ENCODE measurements around the gene TBC1D12.

The TBC1D12 gene

DNA sequence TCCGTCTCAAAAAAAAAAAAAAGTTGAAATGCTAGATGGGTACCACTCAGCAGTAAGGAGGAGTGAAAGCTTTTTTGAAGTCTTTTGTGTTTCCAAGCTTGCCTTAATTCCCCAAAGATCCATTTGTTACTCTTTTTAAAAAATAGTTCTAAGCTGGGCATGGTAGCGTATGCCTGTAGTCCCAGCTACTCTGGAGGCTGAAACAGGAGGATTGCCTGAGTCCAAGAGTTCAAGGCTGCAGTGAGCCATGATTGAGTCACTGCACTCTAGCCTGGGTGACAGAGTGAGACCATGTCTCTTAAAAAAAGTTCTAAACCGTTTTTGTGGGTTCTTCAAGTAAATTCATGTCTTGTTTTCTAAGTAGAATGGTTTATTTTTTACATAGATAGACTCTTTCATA lies 5.3 kb downstream of the TBC1D12 start:
- DNase-seq, result no peak

DNA sequence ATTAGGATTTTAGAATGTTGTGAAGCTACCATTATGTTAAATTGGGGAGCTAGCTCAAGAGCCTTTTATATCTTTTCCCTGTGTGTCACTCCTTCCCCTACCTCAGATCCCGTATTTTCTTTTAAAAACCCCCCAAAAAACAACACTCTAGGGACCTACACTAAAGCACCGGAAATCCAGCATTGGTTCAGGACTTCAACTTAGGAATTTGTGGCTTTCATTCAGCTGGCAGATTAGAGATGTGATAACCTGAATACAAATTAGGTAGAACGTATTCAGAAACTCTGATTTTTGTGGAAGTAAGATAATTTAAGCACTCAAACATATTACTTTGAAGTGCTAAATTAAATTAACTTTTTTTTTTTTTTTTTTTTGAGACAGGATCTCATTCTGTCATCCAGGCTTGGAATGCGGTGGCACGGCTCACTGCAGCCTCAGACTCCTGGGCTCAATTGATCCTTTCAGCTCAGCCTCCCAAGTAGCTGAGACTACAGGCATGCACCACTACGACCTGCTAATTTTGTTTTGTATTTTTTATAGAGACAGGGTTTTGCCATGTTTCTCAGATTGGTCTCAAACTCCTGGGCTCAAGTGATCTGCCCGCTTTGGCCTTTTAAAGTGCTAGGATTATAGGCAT lies 6.8 kb downstream of the TBC1D12 start:
- no peak for DNase-seq

DNA sequence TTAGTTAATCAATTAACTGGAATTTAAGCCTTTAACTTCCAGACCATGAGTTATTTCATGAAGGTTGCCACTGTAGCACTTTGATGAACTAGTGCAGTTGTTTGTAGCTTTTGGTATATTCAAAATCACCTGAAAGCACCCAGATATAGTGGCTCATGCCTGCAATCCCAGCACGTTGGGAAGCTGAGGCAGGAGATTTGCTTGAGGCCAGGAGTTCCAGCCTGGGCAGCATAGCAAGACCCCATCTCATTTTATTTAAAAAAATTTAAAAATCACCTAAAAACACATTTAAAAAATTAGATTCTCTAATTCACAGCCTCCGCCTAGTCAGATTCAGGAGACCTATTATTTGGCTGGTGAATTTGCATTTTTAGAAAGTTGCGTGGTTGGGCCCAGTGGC lies 9.0 kb downstream of the TBC1D12 start:
- no peak for DNase-seq

DNA sequence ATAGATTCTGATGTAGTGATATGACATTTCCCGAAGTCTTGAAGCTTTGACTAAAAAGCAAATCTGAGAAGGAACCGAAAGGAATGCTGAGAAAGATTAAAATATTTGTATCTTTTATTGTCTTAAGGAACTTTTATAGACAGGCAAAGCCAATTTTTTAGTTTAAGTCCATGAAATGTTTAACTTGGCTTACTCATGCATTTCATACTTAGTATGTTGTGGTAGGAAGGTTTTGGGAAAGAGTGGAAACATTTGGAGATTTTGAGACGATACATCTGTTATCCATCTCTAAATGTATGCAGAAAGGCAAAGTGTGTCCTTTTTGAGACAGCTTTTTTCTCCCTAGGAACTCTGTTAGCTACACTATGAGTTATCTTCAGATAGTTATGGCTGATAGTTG lies 10.1 kb downstream of the TBC1D12 start:
- no peak for DNase-seq

DNA sequence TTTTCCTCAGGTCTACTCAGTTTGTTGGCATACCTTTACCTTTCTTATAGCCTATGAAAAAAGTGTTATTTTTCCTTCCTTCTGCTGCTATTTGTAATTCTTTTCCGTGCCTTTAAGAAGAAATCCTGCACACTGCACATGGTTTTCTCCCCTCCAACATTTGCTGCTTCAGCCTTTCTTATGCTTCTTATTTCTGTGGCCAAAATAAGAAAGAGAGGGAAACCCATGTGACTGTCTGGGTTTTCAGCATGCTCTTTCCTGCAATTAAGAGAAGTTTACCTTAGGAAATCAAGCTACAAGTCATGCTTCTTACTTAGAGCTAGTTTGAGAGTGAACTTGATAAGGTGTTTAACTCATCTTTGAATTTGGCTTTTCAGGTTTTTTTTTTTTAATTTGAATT lies 11.0 kb downstream of the TBC1D12 start:
- DNase-seq, result peak; percentile 39 to 65

DNA sequence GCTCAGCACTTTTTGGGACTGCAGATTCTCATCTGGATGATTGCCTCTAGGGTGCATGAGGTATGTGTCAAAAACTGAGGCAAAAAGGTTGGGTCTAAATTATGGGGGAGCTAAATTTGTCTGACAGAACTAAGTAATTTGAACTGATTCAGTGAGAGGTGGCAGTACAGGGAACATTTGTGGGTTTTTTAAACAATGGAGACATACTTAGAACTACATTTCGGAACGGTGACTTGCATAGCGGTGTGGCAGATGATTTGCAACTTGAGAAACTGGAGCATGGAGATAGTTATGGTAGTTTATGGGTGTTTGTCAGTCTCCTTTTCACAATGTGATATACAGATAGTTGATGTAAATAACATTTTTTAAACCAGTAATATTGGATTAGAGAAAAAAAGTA lies 14.6 kb downstream of the TBC1D12 start:
- no peak for DNase-seq

DNA sequence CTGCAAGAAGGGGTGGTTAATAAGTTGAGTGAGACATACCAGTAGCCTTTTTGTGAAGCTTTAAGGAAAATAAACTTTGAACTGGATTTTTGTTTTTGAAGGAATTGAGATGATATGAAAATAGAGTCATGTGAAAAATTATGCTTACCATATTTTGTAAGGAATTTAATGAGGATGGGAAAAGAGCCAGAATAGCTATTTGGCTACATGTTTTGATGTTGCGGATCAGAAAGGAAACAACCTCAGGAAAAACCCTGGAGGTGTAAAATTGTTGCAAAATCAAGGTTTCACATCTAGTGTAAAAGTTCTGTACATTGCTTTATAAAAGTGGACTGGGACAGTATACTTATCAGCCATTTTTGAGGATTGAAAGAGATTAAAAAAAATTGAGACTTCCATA lies 15.0 kb downstream of the TBC1D12 start:
- no peak for DNase-seq

DNA sequence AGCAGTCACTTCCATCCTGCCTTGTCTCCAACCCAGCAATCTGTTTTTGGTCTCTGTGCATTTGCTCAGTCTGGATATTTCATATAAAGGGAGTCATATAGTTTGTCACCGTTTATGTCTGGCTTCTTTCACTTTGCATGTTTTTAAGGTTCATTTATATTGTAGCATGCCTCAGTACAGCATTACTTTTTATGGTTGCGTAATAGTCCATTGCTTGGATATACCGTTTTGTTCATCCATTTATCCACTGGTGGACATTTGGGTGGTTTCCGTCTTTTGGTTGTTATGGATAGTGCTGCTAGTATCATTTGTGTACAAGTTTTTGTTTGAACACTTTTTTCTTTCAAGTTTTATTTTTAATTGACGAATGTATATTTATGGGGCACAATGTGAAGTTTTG lies 18.2 kb downstream of the TBC1D12 start:
- no peak for DNase-seq

DNA sequence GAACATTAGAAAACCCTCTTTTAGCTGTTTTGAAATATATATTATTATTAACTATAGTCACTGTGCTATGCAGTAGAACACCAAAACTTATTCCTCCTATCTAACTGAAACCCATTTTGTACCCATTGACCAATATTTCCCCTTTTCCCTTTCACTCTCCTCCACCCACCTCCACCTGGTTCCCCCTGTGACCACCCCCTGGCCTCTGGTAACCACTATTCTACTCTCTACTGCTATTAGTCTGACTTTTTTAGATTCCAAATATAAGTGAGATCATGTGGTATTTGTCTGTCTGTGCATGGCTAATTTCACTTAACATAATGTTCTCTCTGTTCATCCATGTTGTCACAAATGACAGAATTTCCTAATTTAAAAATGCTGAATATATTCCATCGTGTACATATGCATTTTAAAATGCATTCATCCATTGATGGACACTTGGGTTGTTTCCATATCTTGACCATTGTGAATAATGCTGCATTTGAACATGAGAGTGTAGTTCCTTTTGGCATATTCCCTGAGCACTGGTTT lies 18.7 kb downstream of the TBC1D12 start:
- no peak for DNase-seq

DNA sequence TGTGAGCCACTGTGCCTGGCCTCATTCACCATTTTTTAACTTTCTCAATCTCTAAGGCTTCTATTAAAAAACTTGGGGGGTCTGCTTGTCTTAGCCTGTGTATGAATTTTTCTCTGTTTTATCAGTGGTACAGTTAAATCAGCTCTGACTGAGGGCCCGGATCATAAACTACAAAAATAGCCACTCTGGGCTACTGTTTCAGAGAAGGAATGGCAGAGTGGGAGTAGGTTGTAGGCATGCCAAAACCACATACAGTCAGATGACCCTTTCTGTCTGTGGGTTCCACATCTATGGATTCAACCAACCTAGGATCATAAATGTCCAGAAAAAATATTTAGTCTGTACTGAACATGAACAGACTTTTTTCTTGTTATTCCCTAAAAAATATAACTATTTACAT lies 21.3 kb downstream of the TBC1D12 start:
- peak; percentile 48 to 70 for DNase-seq

DNA sequence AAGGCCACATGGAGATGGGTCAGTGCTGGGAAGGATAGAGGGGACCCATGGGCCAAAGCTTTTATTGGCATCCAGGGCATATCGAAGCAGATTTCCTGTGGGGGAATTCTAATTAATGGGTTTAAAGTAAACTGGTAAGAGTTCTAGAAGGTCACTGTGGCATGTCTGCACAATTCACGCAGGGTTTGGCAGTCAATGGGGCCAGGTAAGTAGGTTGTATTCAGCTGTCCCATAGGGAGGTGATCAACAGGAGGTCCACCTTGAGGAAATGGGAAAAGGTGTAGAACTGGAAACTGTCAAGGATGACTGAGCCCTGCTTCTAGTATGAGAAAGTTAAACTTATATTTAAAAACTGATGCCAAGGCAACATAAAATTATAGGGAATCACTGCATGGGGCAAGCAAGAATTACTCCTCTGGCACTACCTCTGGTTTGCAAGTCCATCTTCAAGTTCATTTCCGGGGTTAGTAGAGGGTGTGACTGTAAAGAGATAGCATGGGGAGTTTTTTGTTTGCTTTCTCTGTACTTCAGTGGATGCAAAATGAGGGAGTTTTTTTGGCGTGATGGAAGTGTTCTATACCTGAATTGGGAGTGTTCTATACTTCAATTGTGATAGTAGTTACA lies 22.5 kb downstream of the TBC1D12 start:
- DNase-seq, result no peak

DNA sequence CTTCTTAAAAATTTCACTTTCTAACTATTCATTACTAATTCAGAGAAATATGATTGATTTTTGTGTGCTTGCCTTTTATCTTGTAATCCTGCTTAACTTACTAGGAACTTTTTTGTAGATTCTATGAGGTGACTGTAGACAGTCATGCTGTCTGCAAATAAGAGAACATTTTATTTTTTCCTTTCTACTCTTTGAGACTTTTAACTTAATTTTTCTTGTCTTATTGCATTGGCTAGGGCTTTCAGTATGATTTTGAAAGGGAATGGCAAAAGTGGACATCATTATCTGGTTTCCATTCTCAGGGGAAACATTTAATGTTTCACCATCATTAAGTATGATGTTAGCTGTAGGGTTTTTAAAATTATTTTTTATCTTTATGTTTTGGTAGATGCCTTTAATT lies 23.6 kb downstream of the TBC1D12 start:
- DNase-seq, result no peak

DNA sequence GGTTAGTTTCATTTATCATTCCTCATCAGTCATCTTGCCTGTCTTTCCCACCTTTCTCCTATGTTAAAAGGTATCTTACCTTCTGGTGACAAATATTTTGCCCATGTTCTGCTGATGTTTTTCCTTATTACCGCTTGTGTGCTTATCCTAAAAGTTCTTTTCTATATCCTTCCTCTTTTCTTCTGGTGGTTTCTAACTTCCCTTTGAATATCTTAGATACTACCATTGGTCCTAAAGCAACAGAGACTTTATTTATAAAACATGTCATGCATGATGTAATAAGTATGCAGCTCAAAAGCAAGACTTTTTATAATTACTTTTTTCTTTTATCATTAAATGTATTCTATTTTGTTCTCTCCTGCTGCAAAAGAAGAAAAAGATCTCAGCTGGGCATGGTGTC lies 24.8 kb downstream of the TBC1D12 start:
- peak in 1 of 2 donors; percentile 59 for DNase-seq

DNA sequence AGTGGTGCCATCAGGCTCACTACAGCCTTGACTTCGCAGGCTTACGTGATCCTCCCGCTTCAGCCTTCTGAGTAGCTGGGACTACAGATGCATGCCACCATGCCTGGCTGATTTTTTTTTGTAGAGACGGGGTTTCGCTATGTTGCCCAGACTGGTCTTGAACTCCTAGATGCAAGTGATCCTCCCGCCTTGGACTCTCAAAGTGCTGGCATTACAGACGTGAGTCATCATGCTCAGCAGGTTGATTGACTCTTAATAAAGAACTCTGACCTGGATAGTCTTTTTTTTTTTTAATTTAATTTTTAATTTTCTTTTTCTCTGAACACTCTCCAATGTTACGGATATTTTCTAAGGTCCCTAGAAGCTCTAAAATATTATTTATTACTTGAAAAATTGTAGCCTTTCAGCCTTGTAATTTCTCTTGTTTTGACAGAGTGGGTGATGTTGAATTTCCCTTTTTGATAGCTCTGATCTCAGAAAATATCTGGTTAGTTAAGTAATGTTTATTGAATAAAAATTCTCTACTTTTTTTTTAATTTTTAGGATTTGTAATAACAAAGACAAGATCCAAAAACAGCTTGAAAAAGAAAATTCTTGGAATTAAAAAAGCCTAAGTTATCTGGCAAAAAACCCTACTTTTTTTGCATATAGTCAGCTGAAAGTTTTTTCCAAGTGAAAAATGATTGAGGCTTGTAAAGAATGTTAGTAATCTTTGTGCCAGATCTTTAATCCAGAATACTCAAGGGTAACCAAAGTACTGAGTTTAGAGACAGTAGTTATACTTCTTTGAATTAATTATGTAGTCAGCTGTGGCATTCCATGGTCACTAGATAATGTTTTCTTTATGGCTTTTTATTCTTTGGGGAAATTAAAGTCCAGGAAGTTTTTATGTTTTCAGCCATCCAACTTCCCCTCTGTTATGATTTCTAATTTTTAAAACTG lies 26.7 kb downstream of the TBC1D12 start:
- no peak for DNase-seq

DNA sequence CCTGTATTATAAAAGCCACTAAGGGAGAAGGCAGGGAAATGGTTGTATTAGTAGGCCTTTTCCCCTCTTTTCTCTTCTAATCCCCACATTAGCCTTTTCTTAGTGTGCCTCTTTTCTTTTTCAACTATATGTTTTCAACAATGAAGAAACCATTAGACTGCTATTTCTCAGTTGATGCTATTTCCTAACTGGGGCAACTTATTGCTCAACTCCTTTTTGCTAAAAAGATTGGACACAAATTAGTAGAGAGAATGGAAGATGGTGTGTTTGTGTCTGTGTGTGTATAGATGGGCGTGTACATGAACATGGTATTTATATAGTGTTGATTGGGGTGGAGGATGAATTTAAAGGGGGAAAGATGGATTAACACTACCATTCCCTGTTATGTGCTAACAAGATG lies 28.4 kb downstream of the TBC1D12 start:
- DNase-seq, result peak; percentile 17 to 43

DNA sequence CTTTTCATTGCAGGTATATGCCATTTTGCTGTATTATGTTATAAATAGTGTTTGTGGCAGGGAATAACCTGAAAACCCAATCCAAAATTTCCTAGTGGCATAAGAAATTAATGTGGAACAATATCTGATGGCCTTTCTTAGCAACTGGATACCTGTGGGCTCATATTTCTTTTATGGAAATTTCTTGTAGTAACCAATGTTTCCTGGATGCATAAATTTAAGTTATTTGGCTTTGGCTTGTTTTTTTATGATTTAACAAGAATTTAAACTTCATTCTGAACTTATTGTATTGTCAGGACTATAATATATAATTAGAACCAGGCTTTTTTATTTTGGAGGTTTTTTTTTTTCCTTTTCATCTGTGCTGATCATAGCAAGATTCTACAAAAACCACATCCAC lies 30.1 kb downstream of the TBC1D12 start:
- DNase-seq, result no peak

DNA sequence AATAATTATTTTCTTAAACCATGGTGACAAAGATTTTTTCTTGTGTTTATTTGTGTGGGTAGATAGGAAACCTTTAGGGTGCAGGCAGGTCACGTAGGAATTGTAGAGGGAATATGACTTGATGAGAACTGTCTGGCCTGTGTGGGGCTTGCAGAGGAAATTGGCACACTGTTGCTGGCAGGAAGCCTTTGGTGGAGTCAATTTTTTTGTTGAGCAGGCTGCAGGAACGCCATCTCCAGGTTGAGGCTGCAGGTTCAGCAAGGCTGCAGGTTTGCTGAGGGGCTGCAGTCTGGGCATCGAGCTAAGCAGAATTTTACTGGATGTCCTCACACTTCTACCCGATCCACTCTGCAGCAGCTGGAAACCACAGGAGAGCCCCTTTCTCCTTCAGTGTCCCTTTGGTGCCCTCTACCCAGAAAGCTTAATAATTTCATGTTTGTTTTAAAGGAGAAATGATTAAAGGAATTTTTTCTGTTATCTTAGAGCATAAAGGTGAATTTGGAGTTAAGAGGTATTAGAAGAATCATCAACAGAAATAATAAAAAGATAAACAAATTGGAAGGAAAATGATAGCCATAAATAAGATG lies 37.0 kb downstream of the TBC1D12 start:
- peak in 1 of 2 donors; percentile 1 for DNase-seq

DNA sequence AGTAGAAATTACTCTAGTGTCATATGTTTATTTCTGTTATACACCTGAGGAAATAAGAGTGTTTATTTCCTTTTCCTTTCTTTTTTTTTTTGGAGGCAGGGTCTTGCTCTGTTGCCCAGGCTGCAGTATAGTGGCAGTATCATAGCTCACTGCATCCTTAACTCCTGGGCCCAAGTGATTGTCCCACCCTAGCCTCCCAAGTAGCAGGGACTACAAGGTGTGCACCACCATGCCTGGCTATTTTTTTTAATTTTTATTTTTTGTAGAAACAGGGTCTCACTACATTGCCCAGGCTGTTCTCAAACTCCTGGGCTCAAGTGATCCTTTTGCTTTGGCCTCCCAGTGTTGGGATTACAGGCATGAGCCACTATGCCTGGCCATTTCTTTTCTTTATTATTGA lies 37.8 kb downstream of the TBC1D12 start:
- no peak for DNase-seq

DNA sequence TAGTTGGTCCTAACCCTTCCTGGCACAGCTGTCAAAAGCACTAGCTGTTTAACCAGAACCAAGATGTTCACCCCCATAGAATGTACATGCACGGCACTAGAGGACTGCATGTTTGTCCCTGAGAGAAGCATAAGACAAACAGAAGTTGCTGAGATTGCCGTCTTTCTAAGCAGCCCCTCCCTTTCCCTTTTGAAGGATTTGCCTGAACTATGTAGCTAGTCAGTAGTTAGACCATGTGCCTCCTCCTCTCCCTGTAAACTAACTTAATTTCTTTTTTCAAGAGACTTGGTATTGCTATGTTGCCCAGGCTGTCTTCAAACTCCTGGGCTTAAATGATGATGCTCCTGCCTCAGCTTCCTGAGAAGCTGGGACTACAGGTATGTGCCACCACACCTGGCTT lies 40.7 kb downstream of the TBC1D12 start:
- no peak for DNase-seq

DNA sequence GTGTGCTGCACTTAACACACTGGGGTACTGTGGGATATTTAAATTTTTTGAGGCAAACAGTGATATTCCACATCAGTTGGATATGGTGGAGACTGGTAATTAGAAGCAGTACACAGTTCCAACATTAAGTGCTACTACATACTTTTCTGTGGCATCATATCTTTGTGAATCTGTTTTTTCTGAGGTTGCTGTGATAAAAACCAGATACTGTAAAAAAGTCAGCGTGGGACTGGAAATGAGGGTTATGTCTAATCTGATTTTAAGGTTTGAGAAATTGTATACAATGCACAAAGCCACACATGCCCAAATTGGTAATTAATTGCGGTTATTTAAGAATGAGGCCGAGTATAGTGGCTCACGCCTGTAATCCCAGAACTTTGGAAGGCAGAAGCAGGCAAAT lies 41.2 kb downstream of the TBC1D12 start:
- no peak for DNase-seq

DNA sequence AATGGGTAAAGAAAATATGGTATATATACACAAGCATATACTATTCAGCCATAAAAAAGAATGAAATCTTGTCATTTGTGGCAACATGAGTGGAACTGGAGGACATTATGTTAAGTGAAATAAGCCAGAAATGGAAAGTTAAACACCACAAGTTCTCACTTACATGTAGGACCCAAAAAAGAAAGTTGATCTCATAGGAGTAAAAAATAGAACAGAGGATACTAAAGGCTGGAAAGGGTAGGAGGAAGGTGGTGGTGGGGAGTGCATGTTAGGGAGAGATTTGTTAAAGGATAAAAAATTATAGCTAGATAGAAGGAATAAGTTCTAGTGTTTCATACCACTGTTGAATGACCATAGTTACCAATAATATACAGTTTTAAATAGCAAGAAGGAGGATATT lies 48.4 kb downstream of the TBC1D12 start:
- DNase-seq, result no peak

DNA sequence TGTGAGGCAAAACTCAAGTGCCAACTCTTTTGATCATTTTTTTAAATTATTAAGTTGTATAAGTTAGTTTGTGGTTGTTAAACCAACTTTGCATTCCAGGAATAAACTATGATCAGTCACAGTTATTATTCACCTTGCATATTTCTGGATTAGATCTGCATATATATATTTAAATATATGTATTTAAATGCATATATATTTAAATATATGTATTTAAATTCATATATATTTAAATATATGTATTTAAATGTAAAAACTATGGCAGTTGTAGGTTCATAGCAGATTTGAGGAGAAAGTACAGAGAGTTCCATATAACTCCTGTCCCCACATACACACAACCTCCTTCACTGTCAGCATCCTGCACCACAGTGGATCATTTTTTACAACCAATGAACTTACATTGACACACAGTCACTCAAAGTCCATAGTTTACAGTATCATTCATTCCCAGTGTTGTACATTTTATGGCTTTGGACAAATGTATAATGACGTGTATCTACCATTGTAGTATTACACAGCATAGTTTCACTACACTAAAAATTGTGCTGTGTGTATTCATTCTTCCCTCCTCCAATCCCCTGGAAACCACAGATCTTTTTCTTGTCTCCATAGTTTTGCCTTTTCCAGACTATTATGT lies 49.7 kb downstream of the TBC1D12 start:
- no peak for DNase-seq

DNA sequence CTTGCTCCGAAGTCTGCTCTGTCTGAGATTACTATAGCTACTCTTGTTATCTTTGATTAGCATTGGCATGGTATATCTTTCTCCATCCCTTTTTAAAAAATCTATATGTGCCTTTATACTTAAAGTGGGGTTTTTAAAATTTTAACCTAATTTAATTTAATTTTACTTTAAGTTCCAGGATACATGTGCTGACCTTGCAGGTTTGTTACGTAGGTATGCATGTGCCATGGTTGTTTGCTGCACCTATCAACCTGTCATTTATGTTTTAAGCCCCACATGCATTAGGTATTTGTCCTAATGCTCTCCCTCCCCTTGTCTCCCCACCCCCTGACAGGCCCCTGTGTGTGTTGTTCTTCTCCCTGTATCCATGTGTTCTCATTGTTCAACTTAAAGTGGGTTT lies 54.6 kb downstream of the TBC1D12 start:
- no peak for DNase-seq
